ENCODE data around the gene BEST2.
A peak's percentile ranks its signal among the peaks of the same experiment; 100 is the strongest.

Gene BEST2

GRCh38 chr19:12802267-12803106 is 50.9 kb downstream of the BEST2 start:
- DNase-seq, result no peak

- no peak for DNase-seq
Measured at GRCh38 chr19:12804051-12804450, 52.5 kb downstream of the BEST2 start.

- peak; percentile 77 for DNase-seq
Measured at GRCh38 chr19:12806242-12807081, 54.9 kb downstream of the BEST2 start, which contains the start of gene RNASEH2A. TSS of gene RNASEH2A (plus strand) at chr19:12806584. CDS start at chr19:12806674, 90 bp downstream.
